ENCODE measurements around the gene LY6G6F.

LY6G6F gene

GRCh38 chr6:31721351-31722020, 14.8 kb downstream of the LY6G6F start, which contains the start of gene LY6G6C:
TSS of gene LY6G6C (minus strand) at chr6:31721746. CDS start at chr6:31721679, 67 bp downstream.
- DNase-seq (ENCODE audit: extremely low spot score), result no peak
- CTCF ChIA-PET, result no interaction called here
- TF ChIP-seq FOXA1 (IDR thresholded peaks at IDR 0.05) (no peak), BHLHE40 (IDR thresholded peaks at IDR 0.05; ENCODE audit: borderline replicate concordance) (no peak), FOXM1 (IDR thresholded peaks at IDR 0.05; ENCODE audit: borderline replicate concordance) (no peak), PKNOX1 (IDR thresholded peaks at IDR 0.05) (no peak)
- POLR2A ChIA-PET, result interaction anchor here (0.7 to 1.2 kb wide), 2 partner anchors 8 to 25 kb away, joined by 3 read pairs; no protein-coding TSS in a partner anchor

- POLR2A ChIA-PET, result interaction anchor here (1.2 kb wide), 1 partner anchor 7 kb away, joined by 3 read pairs; no protein-coding TSS in a partner anchor
- no peak for DNase-seq (ENCODE audit: extremely low spot score)
- CTCF ChIA-PET, result no interaction called here
- TF ChIP-seq ARNT (IDR thresholded peaks at IDR 0.05) (no peak), FOXA1 (IDR thresholded peaks at IDR 0.05) (no peak), PKNOX1 (IDR thresholded peaks at IDR 0.05) (no peak), BHLHE40 (IDR thresholded peaks at IDR 0.05; ENCODE audit: borderline replicate concordance) (no peak), SUZ12 (IDR thresholded peaks at IDR 0.05) (no peak), FOXK2 (IDR thresholded peaks at IDR 0.05) (no peak), FOXM1 (IDR thresholded peaks at IDR 0.05; ENCODE audit: borderline replicate concordance) (no peak), NFRKB (IDR thresholded peaks at IDR 0.05) (no peak), ELF4 (IDR thresholded peaks at IDR 0.05) (no peak), HDGF (IDR thresholded peaks at IDR 0.05; ENCODE audit: borderline replicate concordance) (no peak), L3MBTL2 (conservative IDR thresholded peaks at IDR 0.05) (no peak), ZNF384 (IDR thresholded peaks at IDR 0.05) (no peak), TARDBP (IDR thresholded peaks at IDR 0.05) (no peak), CTBP1 (IDR thresholded peaks at IDR 0.05; ENCODE audit: borderline replicate concordance) (no peak)
Measured at GRCh38 chr6:31722173-31722572, 15.5 kb downstream of the LY6G6F start.

DNA sequence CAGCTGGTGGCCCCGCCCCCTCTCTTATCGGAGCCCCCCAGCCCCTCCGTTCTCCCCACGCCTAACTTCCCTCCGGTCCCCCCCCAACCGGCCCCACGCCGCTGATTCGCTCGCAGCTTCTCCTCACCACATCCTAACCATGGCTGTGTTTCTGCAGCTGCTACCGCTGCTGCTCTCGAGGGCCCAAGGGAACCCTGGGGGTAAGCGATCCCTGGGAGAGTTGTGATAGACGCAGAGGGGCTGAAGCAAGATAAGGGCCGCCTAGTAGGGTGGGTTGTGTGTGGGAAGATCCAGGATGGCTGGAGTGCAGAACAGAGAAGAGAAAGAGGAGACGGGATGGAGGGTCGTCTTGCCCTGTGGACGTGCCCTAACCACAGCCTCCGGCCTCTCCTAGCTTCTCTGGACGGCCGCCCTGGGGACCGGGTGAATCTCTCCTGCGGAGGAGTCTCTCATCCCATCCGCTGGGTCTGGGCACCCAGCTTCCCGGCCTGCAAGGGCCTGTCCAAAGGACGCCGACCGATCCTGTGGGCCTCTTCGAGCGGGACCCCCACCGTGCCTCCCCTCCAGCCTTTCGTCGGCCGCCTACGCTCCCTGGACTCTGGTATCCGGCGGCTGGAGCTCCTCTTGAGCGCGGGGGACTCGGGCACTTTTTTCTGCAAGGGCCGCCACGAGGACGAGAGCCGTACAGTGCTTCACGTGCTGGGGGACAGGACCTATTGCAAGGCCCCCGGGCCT, 16.7 kb downstream of the LY6G6F start, which contains the start of gene MPIG6B:
MPIG6B (plus strand) TSS at position 129 of the 735 bp plus-strand sequence; CDS start at position 140, 11 bp downstream.
- ChIA-PET CTCF (no interaction called here), POLR2A (interaction anchor here (0.7 to 1.1 kb wide), 2 partner anchors 8 to 10 kb away, joined by 3 read pairs; partner anchors contain the start of gene LY6G6D)
- TF ChIP-seq FOXM1 (IDR thresholded peaks at IDR 0.05; ENCODE audit: borderline replicate concordance) (no peak), FOXA1 (IDR thresholded peaks at IDR 0.05) (no peak), L3MBTL2 (conservative IDR thresholded peaks at IDR 0.05) (no peak), ZNF384 (IDR thresholded peaks at IDR 0.05) (no peak), FOXK2 (IDR thresholded peaks at IDR 0.05) (no peak), BHLHE40 (IDR thresholded peaks at IDR 0.05; ENCODE audit: borderline replicate concordance) (no peak), ARNT (IDR thresholded peaks at IDR 0.05) (no peak), SP1 (IDR thresholded peaks at IDR 0.05) (no peak), LEF1 (IDR thresholded peaks at IDR 0.05; ENCODE audit: borderline replicate concordance) (no peak)
- no peak for DNase-seq (ENCODE audit: extremely low spot score)

DNA sequence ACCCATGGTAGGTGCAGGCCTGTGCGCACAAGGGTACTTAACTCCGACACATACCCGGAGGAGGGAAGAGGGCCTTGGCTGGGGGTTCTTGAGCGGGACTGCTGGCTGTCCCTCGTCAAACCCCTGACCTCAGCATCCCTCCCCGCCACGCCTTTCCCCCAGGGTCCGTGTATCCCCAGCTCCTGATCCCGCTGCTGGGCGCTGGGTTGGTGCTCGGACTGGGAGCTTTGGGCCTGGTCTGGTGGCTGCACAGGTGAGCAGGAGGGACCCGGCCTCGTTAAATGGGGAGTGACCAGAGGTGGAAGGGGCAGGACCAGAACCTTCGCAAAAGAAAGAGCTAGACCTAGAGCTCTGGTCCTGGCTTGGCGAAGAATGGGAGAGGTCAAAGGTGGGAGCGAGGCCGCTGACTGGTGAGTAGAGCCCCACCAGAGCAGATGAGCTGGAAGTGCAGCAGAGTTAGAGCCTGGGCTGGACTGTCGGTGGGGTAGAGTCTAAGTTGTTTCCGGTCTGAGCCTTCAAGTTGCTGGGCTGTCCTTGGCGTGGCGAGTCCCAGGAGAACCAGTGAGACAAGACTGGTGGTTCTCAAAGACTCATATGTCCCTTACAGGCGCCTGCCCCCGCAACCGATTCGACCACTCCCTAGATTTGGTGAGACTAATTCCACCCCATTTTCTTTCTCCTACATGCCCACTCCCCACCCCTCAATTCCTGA, 17.5 kb downstream of the LY6G6F start:
- POLR2A ChIA-PET, result interaction anchor here (0.7 to 1.5 kb wide), 5 partner anchors 9 to 113 kb away, joined by 3 to 6 read pairs (median 5); partner anchors contain the start of genes ABHD16A and LY6G6D
- TF ChIP-seq TARDBP (IDR thresholded peaks at IDR 0.05) (no peak), HDGF (IDR thresholded peaks at IDR 0.05; ENCODE audit: borderline replicate concordance) (no peak), PKNOX1 (IDR thresholded peaks at IDR 0.05) (no peak), CTBP1 (IDR thresholded peaks at IDR 0.05; ENCODE audit: borderline replicate concordance) (no peak), ZNF384 (IDR thresholded peaks at IDR 0.05) (no peak), NFRKB (IDR thresholded peaks at IDR 0.05) (no peak), SUZ12 (IDR thresholded peaks at IDR 0.05) (no peak), BHLHE40 (IDR thresholded peaks at IDR 0.05; ENCODE audit: borderline replicate concordance) (no peak), L3MBTL2 (conservative IDR thresholded peaks at IDR 0.05) (no peak), SP1 (IDR thresholded peaks at IDR 0.05) (no peak), ARNT (IDR thresholded peaks at IDR 0.05) (no peak), LEF1 (IDR thresholded peaks at IDR 0.05; ENCODE audit: borderline replicate concordance) (no peak), FOXK2 (IDR thresholded peaks at IDR 0.05) (no peak), FOXM1 (IDR thresholded peaks at IDR 0.05; ENCODE audit: borderline replicate concordance) (no peak), FOXA1 (IDR thresholded peaks at IDR 0.05) (no peak), ELF4 (IDR thresholded peaks at IDR 0.05) (no peak)
- no peak for DNase-seq (ENCODE audit: extremely low spot score)
- CTCF ChIA-PET, result interaction anchor here (0.5 kb wide), 1 partner anchor 183 kb away, joined by 3 read pairs; no protein-coding TSS in a partner anchor

All from HEK293T (cell line).